GM18867 (cell line): ENCODE measurements around the gene NCOA3.
A peak's percentile ranks its signal among the peaks of the same experiment; 100 is the strongest.
"Not testable (repeated sequence)": the region's sequence is repeated elsewhere in the genome, so short reads cannot be mapped to it uniquely, and the experiment has no call there.

Source experiments
- ATAC-seq: cut with Tn5 transposase; IDR thresholded peaks from one replicate; pipeline ENCODE4 v1.9.1; 2021; ENCODE audit warnings: mild to moderate bottlenecking, moderate library complexity; ENCODE audit not compliant: unreplicated experiment

NCOA3 gene

GRCh38 chr20:47500082-47500481 lies 1.6 kb upstream of the NCOA3 start:
- ATAC-seq = not testable (repeated sequence)

GRCh38 chr20:47500554-47500953 lies 1.1 kb upstream of the NCOA3 start:
- no peak for ATAC-seq

- peak; percentile 1 for ATAC-seq
Observed at GRCh38 chr20:47501116-47501481, 588 bp upstream of the NCOA3 start.

- ATAC-seq = no peak
Observed at GRCh38 chr20:47502271-47503239, 868 bp downstream of the NCOA3 start.

- no peak for ATAC-seq
Observed at GRCh38 chr20:47503685-47504084, 2.0 kb downstream of the NCOA3 start.

- no peak for ATAC-seq
Observed at GRCh38 chr20:47506335-47506734, 4.6 kb downstream of the NCOA3 start.

- no peak for ATAC-seq
Observed at GRCh38 chr20:47506850-47507249, 5.2 kb downstream of the NCOA3 start.

- ATAC-seq = not testable (repeated sequence)
Observed at GRCh38 chr20:47507275-47507981, 5.7 kb downstream of the NCOA3 start.

GRCh38 chr20:47508278-47508677 lies 6.6 kb downstream of the NCOA3 start:
- ATAC-seq = no peak

GRCh38 chr20:47509104-47509661 lies 7.5 kb downstream of the NCOA3 start:
- no peak for ATAC-seq

GRCh38 chr20:47509685-47510084 lies 8.0 kb downstream of the NCOA3 start:
- ATAC-seq = no peak

- ATAC-seq = no peak
Observed at GRCh38 chr20:47515843-47516242, 14.2 kb downstream of the NCOA3 start.

- ATAC-seq = no peak
Observed at GRCh38 chr20:47521059-47521808, 19.5 kb downstream of the NCOA3 start.

GRCh38 chr20:47524015-47524784 lies 22.5 kb downstream of the NCOA3 start:
- no peak for ATAC-seq

- ATAC-seq = no peak
Observed at GRCh38 chr20:47527004-47527800, 25.5 kb downstream of the NCOA3 start.

GRCh38 chr20:47529840-47530239 lies 28.2 kb downstream of the NCOA3 start:
- ATAC-seq = no peak

- ATAC-seq = no peak
Observed at GRCh38 chr20:47531458-47531857, 29.8 kb downstream of the NCOA3 start.

- no peak for ATAC-seq
Observed at GRCh38 chr20:47532002-47532401, 30.3 kb downstream of the NCOA3 start.

- ATAC-seq = no peak
Observed at GRCh38 chr20:47533518-47534062, 31.9 kb downstream of the NCOA3 start.
